Measurements from ENCODE around the gene CTIF.

Gene CTIF

DNA sequence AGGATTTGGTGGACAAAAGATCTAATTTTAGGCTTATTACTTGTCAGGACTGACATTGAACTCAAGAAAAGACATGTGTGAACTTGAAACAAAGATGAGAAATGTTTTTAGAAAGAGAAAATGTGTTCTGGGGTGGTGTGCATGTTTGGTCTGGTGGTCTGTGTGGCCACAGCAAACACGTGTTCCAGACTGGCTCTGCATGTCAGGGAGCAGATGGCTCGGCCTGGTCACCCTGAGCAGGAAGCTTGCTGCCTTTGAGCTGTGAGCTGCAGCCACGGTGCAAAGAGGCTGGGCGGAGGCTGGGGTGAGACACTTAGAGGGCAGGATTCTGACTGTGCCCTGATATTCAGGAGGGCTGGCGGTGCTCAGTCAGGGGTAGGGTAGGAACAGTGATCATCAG is 186.1 kb downstream of the CTIF start:
- DNase-seq = no peak

DNA sequence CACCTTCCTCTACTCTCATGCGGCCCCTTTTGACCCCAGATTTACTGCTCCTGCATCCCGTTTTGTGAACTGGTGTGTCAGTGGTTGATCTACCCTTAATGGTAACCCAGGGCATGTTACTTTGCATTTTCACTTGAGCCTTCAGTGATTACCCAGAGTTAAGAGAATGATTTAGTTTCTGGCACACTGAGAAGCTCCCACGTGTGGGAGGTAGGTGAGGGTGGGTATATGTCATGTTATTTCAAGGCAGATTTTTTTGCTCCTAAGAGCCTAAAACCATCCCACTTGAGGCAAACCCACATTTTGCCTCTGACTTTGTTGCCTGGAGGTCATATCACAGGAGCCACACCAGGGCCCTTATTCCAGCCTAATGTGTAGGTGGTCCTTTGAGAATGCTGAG is 186.7 kb downstream of the CTIF start:
- no peak for DNase-seq

DNA sequence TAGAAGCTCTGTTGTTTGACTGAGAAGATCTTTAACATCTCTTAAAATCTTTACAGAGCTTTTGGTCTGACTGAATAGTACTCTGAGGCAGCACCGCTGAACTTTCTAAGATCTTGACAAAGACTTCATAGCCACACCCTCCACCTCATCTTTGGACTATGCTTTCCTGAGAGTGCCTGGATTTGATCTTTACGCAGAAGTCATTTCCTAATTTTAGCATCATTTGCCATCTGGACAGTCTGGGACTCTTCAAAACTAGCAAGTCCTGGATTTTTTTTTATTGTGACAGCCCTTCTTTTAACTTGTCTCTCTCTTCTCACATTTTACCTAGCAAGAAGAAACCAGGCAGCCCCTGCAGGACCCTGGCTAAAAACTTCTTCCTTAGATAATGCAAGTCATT is 188.8 kb downstream of the CTIF start:
- no peak for DNase-seq

DNA sequence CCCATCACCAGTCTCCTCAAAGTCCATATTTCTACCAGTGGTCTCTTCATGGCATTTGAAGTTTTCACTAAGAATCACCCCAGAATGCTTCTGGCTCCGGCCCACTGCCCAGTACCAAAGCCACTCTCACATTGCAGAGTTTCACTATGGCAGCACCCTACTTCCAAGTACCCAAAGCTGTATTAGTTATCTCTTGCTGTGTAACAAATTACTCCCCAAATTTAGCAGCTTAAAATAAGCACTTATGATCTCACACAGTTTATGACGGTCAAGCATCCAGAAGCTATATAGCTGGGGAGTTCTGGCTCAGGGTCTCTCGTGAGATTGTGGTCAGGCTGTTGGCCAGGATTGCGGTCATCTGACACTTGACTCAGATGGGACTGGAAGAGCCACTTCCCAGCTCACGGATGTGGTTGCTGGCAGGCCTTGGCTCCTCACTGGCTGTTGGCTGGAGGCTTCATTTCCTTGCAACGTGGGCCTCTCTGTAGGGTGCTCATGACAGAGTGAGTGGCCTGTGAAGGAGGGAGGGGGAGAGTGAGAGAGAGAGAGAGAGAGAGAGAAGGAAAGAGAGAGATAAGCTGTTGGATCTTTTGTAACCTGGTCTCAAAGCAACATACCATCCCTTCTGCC is 189.5 kb downstream of the CTIF start:
- DNase-seq = no peak

DNA sequence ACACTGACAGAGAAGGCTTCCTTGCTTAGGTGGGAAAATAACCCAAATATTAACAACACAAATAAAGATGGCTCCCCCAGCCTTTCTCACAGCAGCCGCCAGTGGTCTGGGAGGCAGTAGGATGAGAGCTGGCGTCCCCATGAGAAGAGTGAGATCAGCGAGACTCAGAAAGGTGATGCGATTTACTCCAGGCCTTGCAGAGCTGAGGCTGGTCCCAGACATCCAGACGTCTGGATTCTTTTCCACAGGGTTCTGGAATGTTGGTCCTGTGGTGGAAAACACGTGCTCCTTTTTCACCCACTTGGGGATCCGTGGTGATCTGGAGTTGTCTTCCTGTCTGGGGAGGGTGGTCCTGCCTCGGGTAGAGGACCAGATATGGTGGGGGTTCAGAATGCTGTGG is 190.6 kb downstream of the CTIF start:
- no peak for DNase-seq

DNA sequence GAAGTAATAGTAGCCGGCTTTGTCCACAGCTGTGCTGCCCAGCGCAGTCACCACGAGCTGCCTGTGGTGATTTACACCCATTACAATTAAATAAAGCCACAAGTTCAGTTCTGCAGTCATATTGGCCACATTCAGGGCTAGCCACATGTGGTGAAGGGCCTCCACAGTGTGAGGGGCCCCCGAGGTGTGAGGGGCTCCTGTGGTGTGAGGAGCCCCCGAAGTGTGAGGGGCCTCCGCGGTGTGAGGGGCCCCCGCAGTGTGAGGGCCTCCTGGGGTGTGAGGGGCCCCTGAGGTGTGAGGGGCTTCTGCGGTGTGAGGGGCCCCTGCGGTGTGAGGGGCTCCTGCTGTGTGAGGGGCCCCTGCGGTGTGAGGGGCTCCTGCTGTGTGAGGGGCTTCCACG is 191.2 kb downstream of the CTIF start:
- no peak for DNase-seq

DNA sequence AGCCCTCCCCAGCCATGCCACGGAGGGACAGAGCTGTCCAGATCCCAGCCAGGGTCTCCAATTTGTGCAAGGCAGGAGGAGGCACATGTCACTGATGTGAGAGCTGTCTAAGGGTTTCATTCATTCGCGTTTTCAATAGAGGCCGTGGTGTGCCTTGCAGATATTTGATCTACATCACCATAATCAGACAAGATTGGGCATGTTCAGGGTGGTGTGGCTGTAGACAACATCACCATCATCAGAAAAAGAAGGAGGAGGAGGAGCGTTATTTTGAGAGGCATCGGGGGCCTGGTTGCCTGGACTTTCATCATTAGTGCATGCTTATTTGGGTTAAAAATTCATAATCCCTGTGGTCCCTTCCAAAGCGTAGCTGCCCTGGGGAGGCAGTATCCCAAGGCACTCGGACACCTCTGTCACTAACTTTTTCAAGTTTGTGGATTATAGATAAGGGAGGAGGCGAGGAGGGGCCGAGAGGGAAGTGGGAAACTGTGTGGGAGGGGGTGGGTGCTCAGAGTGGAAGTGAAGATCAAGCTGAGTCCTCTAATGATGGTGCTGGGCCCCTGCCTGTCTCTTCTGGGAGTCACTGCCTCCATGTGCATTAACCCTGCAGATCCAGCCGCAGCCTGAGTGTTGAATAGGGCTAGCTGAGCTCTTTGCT is 194.1 kb downstream of the CTIF start:
- no peak for DNase-seq

DNA sequence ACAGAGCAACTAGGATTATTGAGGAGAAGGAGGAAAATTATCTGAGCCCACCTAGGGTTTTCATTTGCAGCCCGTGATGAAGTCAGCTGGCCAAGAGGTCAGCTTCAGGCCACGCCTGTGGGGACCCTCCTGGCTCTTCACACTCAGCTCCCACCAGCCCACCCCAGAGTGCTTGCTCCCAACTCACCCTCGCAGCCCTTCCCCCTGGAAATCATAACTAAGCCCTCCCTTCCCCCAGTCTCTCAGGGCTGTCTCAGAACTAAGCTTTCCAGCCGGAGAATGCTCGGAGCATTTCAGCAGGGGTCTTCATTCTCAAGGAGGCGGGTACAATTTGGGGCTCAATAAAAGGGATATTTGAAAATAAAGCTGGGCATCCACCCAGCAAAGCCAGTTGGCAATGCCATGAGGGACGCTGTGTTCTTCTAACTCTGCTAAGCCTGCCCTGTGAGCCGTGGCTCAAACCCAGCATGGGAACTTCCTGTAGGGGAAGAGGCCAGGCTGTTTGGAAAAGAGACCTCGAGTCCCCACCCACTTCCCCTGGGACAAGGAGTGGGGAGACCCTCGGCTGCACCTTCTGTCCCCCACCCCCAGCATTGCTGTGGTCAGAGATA is 194.9 kb downstream of the CTIF start:
- peak in 38 of 56 donors; percentile 10 to 76 (median 36) for DNase-seq

DNA sequence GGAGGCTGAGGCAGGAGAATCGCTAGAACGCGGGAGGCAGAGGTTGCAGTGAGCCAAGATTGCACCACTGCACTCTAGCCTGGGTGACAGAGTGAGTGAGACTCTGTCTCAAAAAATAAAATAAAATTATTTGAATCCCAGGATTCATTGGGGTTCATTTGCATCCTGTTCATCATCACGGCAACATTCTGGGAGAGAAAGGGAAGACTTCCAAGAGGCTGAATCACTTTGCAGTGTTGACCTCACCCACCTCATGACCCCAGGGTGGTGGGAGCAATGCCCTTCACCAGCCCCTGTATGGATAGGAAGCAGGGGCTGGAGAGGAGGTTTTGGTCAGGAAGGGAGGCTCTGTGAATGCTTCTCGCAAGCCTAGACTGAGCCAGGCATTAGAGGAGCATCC is 195.6 kb downstream of the CTIF start:
- no peak for DNase-seq

DNA sequence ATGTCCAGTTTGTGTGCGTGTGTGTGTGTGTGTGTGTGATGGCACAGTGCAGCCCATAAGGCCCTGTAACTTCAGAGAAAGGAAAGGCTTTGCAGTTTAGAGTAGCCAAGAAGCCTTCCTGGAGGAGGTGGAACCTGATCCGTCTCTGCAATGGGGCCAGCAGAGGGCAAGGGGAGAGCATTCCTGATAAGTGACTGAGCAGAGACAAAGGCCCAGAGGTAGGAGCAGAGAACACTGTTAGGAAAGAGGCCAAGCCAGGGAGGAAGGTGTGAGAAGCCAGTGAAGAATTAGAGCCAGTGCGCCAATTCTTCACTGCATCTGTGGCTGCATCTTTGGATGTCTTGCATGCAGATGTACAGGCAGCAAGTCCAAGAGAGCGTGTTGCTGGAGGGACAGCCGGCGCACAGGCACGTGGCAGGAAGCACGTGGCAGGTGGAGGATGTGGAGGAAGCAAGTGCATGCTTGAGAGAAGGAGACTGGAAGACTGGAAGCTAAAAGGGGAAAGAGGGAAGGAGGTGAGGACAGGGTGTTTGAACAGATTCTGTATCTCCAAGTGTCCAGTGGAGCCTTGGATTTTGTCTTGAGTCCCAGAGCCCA is 196.3 kb downstream of the CTIF start:
- DNase-seq = no peak

DNA sequence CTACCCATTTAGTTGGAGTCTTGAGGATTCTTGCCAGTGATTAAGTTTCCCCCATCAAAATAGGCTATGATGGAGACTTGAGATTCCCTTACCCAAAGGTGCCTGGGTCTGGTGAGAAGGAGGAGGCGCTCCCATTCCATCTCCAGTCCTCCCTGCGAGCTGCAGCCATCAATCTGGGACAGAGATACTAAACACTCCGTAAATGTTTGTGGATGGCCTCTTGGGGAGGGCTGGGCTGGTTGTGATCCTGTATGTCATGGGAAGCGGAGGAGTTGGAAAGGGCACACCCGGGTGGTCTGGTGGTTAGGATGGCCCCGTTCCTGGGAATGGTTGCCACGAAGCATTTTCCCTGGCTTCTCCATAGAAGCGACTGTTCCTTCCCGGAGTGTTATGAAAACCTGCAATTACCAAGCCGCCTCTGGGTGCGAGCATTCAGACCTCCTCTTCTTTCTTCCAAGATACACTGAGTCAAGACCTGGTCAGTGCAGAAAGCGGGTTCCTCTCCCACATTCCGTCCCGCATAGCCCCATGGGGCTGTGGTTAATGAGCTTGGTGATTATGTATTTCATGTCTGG is 196.9 kb downstream of the CTIF start:
- DNase-seq = no peak

DNA sequence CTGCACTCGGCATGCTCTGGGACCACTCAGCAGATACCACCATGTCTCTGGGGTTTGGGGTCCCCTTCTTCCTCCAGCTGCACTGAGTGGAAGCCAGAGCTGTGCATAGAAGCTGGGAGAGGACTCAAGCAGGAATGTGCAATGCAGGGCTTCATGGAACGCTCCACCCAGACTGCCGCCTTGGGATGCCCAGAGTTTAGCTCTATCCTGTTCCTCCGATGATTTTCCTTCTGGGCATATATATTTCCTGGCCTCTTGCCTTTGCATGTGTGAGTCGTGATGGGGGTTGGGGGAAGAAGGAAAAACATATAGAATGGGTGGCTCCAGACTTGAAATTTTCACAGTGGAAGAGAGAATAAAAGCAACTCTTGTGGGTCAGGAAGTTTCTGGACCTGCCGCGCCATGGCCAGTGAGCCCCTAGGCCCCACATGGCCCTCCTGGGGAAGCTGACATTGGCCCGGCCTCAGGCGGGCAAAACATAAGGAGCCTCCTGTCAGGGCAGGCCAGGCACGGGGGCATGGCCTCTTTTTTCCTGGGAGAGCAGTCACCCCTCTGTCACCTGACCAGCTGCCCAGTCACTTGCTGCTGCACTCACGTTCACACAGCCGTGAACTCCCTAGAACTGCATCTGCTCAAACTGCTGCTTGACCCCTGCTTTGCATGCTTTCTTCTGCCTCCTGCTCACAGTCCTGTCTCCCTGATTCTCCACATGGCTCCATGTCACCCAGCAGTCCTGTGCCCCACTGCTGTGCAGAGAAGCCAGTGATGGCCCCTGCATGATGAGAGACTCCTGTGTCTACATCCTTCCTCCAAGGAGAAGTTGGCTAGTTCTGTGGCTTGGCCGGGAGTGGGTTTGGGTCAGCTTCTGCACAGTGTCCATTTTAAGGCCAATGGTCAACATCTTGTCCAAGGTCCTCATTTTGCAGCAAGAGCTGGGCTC is 197.8 kb downstream of the CTIF start:
- no peak for DNase-seq

DNA sequence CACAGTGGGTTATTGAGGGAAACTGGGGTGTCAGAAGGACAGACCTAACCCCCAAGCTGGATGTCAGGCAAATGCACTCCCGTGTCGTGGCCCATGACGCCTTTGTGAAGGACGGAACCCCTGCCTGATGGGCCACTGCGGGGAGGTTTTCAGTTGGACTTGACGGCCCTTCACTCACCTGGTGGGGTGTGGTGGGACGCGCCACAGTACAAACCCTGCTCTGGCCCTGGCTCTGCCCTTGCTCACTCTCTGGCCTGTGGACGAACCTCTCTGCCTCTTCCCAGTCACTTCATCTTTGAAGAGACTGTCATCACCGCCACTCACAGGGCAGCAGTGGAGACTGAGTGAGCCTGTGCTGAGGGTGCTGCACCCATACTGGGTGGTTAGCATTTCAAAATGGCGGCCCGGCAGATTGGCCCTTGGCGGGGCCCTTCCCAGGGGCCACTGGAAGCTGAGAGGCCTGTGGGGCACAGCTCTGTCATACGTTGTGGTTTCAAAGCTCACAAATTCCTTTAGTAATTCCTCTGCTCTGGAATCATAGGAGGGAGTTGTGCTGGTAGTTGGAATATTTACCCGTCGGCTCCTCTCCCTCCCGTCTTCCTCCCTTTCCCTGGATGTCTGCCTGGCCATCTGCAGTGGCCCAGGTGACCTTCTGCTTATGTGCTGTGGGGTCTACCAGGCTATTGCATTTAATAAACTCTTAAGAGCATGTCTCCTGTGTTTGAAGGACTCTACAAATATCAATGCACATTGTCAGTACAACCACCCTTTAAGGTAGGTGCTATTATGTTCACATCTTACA is 200.6 kb downstream of the CTIF start:
- DNase-seq = no peak

DNA sequence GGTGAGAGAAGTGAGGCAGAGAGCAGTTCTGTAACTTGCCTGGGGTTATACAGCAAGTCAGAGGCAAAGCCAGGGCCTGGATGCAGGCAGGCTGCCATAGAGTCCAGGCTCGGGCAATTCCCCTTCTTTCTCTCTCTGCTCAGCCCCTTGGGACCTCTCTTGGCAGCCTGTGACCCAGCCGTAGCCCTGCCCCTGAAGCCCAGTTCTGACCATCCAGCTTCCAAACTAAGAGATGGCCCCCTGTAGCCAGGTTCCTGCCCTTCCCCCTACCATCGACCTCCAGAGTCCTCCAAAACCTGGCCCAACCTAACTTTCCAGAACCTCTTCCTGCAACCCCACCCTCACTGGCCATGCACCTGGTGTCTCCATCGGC is 201.2 kb downstream of the CTIF start:
- DNase-seq = no peak

DNA sequence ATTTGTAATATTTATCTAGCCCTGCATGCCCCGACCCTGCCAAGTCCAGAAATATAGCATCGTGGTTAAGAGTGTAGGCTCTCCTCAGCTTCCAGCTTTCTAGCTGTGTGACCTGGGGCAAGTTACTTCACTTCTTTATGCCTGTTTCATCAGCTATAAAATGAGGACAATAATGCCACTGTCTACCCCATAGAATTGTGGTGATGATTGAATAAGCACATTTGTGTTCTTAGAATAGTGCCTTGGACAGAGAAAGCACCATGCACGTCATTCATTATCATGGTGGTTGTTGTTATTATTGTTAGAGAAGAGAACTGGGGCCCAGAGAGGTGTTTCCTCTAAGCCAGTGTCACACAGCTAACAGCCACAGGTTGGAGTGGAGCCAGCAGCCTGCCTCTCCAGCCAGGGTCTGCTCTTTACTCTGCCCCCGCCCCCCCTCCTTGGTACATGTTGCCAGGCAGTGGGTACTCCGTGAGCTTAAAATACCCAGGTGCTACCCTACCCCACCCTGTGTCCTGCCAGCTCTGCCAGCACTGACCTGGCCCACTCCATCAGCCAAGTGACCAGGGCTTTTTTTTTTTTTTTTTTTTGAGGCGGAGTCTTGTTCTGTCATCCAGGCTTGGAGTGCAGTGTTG is 202.1 kb downstream of the CTIF start:
- DNase-seq = peak in 1 of 56 donors; percentile 27

DNA sequence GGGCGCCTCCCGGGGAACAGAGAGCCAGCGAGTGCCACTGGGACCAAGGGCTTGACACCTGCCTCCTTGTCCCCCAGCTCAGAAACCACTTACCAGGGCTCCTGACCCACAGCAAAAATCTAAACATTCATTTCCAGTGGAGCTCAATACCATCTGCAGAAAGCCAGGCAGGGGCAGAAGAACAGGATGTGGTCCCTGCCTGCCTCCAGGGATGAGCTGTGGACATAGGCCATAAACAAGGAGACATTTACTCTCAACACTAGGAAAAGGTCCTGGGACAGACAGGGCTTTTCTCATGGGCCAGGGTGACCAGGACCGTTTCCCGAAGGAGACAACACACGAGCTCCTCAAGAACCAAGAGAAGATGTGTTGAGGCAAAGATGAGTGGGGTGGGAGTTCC is 203.0 kb downstream of the CTIF start:
- no peak for DNase-seq

DNA sequence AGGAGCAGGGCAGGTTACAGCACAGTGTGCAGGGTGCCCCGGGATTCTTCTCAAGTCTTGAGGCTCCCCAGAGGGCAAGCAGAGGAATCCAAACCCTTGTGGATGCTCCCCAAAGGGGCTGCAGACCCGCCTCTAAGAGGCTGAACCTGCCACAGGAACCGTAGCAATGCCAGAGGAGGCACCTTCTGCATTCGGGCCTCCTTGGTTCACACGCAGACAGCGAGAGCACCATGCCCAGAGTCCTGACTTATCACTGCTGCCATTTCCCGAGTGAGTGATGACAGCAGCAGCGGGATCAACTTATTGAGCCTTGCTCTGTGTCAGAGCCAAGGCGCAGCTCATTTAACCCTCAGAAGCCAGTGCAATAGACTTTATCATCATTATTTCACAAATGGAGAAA is 203.5 kb downstream of the CTIF start:
- no peak for DNase-seq

DNA sequence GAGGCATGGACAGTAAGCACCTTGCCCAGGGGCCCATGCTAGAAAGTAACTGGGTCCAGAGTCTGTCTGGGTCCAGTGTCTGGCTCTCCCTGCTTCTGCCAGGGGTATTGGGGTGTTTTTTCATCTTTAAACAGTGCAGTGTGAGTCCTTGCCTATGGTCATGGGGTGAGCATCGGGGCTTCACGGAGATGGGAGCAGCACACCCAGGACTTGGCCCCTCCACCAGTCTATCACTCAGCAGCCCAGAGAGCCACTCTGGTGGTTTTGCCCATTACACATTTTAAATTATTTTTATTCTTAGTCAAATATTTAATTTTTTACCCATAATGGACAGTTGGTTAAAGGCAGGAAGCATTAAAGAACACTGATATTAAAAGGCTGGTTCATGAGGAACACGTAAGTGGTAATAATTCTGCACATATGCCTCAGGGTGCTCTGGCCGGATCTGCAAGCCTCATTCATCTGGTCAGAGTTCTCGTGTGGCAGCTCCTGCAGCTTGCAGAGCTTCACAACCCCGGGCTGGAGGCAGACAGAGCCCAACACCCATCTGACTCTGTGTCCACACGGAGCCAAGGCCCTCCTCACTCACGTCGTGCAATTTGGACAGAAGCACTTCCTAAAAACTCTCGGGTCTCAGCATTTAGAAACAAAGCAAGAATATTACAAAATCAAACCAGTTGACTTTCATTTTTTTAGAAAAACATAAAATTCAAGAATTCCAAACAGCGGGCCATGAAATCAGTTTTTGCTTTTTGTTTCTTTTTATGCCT is 204.1 kb downstream of the CTIF start:
- peak in 19 of 56 donors; percentile 8 to 65 (median 27) for DNase-seq

DNA sequence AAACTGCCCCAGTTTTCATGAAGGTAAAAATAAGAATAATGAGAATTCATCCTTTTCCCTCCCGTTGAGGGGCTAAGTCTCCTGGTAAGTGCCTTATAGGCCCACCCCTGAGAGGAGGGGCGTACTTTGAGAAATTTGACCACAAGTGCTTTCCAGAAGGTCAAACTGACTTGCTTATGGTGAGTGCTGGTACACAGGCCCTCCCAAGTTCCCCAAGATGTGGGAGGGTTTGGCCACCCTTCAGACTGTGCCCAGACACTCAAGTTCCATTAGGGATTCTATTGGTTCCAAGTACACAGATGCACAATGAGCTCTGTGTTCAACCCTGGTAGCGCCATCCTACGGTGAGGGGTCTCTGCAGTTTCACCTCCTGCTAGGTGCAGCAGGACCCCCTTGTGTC is 205.1 kb downstream of the CTIF start:
- no peak for DNase-seq

All from amygdala (tissue), 56 donors.